GM18499 (cell line): Measurements from ENCODE around the gene BCKDK.

ENCODE experiments used
- ATAC-seq: cut with Tn5 transposase; IDR thresholded peaks from one replicate; pipeline ENCODE4 v1.9.1; 2021; ENCODE audit warnings: moderate number of reproducible peaks; ENCODE audit not compliant: insufficient read depth, unreplicated experiment

The BCKDK gene

GRCh38 chr16:31108035-31108793 is at the start of gene BCKDK:
TSS of gene BCKDK (plus strand) at chr16:31108386. CDS start at chr16:31109224, 838 bp downstream.
- ATAC-seq, result peak; percentile 41

- no peak for ATAC-seq
Measured at GRCh38 chr16:31061126-31061812, 46.9 kb upstream of the BCKDK start.

GRCh38 chr16:31061813-31062440 is 46.3 kb upstream of the BCKDK start:
- ATAC-seq, result no peak

- no peak for ATAC-seq
Measured at GRCh38 chr16:31063495-31063842, 44.7 kb upstream of the BCKDK start.

- ATAC-seq, result no peak
Measured at GRCh38 chr16:31063843-31064611, 44.2 kb upstream of the BCKDK start.

GRCh38 chr16:31064882-31065461 is 43.2 kb upstream of the BCKDK start:
- ATAC-seq, result no peak

GRCh38 chr16:31067342-31067741 is 40.8 kb upstream of the BCKDK start:
- ATAC-seq, result no peak

- ATAC-seq, result no peak
Measured at GRCh38 chr16:31071861-31072260, 36.3 kb upstream of the BCKDK start.

- ATAC-seq, result no peak
Measured at GRCh38 chr16:31072540-31073141, 35.5 kb upstream of the BCKDK start.

GRCh38 chr16:31073142-31073969 is 34.8 kb upstream of the BCKDK start:
- peak; percentile 34 for ATAC-seq

- peak; percentile 51 for ATAC-seq
Measured at GRCh38 chr16:31073970-31074813, 34.0 kb upstream of the BCKDK start, which contains the start of the genes ZNF646 and ZNF668. TSS of gene ZNF646 (plus strand) at chr16:31074422. CDS start at chr16:31076325, 1,903 bp downstream. TSS of gene ZNF668 (minus strand) at chr16:31074240. CDS start at chr16:31064459, 9,781 bp downstream.

- ATAC-seq, result no peak
Measured at GRCh38 chr16:31074814-31075183, 33.4 kb upstream of the BCKDK start.

- ATAC-seq, result no peak
Measured at GRCh38 chr16:31076319-31076718, 31.9 kb upstream of the BCKDK start.

GRCh38 chr16:31077024-31077423 is 31.2 kb upstream of the BCKDK start:
- ATAC-seq, result no peak

GRCh38 chr16:31077592-31078396 is 30.4 kb upstream of the BCKDK start:
- ATAC-seq, result no peak

GRCh38 chr16:31078597-31079341 is 29.4 kb upstream of the BCKDK start:
- ATAC-seq, result no peak
